T-helper 2 cell (primary cell): ENCODE data around the gene OSGIN1.
A peak's percentile ranks its signal among the peaks of the same experiment; 100 is the strongest.

Source experiments
- DNase-seq, 5 experiments: peaks; one replicate each; pipeline versions ENCODE4 v3.0.0 to v3.0.0-alpha.2; 2012 to 2022

The OSGIN1 gene

DNA sequence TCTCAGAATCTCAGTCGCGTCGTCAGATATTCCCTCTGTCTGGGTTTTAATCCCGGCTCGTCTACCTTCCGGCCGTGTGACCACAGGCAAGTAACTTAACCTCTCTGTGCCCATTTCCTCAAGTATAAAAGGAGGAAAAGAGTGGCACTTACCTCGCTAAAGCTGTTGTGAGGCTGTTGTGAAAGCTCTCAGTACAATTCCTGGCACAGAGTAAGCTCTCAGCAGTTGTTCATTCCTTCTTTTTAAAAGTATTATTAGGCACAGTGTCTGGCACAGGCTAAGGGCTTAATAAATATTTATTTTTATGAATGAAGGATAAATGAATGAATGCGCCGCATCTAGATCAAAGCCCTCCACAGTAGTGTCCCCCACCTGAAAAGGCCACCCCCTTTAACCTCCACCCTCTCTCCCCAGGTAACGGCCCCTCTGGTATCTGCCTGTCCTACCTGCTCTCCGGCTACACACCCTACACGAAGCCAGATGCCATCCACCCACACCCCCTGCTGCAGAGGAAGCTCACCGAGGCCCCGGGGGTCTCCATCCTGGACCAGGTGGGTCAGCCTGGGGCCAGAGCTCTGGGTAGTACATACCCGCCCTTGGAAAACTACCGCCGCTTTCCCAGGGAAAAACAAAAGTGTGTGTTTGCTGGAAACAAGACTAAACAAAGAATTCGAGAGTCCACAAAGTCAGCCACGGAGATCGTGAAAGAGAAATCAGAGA, 6.0 kb downstream of the OSGIN1 start:
- DNase-seq, result no peak

DNA sequence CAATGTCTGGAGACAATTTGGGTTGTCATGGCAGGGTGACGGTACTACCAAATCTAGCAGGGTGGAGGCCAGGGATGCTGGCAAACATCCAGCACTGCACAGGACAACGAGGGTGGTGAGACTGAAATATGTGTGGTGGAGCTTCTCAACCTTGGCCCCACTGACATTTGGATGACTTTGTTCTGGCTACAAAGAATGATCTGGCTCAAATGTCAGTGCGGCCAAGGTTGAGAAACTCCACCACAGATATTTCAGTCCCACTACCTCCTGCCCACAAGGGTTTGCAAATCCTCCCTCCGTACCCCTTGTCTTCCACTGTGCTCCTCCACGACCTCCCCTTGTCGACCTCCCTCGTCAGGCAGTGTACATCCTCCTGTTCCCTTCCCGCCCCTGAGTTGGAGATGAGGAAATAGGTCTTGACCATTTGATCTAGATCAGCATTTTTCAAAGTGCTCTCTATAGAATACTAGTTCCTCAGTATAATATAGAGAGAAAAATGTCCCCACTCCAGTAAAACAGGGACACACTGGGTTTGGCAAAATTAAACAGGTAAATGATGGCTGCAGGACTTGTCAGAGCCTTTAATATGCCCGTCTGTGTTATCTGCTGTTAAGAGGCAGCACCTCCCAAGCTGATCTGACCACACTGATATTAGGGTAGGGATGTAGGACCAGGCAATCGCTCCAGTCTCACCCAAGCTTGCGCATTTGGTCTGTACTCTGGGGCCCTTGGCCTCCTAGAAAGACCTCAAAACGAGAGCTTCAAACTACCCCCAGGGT, 6.8 kb downstream of the OSGIN1 start:
- no peak for DNase-seq

DNA sequence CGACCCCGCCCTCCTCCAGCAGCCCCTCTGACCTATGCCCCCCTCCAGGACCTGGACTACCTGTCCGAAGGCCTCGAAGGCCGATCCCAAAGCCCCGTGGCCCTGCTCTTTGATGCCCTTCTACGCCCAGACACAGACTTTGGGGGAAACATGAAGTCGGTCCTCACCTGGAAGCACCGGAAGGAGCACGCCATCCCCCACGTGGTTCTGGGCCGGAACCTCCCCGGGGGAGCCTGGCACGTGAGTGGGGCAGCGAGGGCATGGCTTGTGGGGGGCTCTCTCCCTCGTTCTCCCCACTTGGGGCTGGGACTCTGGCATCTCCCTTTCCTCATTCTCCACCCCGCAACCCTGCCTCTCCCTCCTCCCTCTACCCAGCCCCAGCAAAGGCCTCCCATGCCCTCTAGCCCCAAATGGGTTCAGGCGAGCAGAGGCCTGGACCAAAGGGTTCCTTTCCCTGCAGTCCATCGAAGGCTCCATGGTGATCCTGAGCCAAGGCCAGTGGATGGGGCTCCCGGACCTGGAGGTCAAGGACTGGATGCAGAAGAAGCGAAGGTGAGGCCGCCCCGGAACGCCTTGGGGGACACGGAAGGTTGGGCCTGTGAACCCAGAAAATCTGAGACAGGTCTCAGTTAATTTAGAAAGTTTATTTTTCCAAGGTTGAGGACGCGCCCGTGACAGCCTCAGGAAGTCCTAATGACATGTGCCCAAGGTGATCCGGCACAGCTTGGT, 7.6 kb downstream of the OSGIN1 start:
- DNase-seq, result no peak

DNA sequence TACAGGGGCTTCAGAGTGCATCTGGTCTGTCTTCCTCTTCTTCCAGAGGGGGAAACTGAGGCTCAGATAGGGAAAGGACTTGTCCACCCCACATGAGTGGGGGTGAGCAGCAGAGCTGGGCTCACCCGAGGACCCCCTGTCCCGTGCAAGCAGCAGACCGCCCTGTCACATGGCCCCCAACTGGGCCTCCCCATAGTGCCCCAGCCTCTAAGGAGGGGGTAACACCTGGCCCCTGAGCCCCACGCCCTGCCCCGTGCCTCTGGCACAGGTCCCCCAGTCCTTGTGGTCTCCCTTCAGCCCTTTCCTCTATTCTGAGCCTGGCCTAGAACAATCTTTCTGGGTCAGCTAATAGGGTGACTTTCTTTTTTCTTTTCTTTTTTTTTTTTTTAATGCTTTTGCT, 8.6 kb downstream of the OSGIN1 start:
- DNase-seq, result no peak

DNA sequence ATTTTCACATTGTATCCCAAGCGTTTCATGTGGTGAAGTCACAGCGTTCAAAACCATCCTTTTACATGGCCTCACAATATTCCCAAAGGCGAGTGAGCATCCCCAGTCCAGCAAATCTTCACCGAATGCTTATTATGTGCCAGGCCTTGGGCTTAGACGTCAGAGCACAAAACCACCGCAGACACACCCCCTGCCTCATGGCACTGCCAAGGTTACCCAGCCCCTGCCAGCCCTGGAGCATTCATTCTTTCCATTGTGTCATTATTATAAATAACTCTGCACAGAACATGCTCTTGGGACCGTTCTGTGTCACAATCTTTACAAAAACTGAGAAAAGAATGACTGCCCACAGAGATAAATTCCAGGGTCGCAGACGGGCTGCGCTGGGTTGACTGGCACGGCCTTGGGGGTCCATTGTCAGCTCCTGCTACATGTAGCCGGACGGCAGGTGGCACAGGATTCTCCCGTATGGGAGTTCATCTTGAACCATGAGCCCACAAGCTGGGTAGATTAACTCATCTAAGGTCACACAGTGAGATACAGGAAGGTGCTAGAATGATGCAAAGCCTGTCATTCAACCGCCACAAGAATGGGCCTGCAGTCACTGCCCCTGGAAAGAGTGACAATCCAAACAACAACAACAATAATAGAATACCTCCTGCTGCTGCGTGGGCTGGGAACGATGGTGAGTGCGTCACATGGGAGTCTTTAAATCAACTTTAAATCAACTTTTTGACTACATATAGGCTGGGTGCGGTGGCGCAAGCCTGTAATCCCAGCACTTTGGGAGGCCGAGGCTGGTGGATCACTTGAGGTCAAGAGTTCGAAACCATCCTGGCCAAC, 10.5 kb downstream of the OSGIN1 start:
- no peak for DNase-seq

DNA sequence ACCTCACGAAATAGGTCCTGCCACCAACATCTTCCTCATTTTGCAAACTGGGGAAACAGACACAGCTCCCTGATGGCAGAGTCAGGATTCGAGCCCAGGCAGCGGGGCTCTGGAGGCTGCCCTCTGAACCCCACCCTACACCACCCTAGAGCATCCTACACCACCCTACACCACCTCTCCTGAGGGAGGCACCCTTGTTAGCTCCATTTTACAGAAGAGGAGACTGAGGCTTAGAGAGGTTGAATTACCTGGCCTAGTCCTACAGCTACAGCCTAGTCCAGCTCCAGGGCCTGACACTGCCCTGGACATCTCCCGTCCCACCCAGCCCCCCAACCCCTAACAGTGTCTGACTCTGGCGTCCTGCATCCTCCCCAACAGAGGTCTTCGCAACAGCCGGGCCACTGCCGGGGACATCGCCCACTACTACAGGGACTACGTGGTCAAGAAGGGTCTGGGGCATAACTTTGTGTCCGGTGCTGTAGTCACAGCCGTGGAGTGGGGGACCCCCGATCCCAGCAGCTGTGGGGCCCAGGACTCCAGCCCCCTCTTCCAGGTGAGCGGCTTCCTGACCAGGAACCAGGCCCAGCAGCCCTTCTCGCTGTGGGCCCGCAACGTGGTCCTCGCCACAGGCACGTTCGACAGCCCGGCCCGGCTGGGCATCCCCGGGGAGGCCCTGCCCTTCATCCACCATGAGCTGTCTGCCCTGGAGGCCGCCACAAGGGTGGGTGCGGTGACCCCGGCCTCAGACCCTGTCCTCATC, 11.8 kb downstream of the OSGIN1 start:
- DNase-seq, result no peak

DNA sequence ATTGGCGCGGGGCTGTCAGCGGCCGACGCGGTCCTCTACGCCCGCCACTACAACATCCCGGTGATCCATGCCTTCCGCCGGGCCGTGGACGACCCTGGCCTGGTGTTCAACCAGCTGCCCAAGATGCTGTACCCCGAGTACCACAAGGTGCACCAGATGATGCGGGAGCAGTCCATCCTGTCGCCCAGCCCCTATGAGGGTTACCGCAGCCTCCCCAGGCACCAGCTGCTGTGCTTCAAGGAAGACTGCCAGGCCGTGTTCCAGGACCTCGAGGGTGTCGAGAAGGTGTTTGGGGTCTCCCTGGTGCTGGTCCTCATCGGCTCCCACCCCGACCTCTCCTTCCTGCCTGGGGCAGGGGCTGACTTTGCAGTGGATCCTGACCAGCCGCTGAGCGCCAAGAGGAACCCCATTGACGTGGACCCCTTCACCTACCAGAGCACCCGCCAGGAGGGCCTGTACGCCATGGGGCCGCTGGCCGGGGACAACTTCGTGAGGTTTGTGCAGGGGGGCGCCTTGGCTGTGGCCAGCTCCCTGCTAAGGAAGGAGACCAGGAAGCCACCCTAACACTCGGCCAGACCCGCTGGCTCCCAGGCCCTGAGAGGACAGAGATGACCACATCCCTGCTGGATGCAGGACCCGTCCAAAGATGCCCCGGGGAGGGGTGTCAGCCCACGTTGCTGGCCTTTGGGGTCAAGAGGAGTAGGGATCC, 12.6 kb downstream of the OSGIN1 start:
- DNase-seq, result no peak

DNA sequence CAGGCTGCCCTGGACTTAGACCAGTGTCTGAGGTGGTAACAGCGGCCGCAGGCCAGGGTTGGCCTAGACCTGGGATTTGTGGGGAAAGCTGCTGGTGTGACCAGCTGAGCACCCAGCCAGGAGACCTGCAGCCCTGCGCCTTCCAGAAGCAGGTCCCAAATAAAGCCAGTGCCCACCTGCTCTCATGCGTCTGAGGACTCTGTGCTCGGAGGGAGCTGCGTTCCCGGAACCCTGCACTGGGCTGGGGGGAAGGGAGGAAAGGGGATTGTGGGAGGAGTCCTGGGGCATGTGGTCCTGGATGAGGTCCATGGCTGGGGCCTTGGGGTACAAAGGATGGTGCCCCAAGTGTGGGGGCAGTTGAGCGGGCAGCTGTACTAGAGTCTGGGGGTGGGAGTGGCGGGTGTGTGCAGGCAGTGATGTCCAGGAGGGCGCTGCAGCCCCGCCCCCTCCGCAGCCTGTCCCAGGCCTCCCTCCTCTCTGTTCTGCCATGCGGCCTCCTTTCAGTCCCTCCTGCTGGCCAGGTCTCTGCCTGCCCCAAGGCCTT, 13.2 kb downstream of the OSGIN1 start:
- no peak for DNase-seq

DNA sequence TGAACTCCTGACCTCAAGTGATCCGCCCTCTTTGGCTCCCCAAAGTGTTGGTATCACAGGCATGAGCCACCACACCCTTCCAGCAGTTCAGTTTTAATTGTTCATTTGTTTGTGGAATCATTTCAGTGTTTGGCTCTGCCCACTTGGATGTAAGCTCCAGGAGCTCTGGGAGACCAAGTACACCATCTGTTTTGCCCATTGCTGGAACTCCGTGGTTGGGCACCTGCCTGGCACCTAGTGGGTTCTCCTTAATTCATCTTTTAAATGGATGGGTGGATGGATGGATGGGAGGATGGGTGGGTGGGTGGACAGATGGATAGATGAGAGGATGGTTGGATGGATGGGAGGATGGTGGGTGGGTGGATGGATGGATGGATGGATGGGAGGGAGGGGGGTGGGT, 14.1 kb downstream of the OSGIN1 start:
- no peak for DNase-seq

DNA sequence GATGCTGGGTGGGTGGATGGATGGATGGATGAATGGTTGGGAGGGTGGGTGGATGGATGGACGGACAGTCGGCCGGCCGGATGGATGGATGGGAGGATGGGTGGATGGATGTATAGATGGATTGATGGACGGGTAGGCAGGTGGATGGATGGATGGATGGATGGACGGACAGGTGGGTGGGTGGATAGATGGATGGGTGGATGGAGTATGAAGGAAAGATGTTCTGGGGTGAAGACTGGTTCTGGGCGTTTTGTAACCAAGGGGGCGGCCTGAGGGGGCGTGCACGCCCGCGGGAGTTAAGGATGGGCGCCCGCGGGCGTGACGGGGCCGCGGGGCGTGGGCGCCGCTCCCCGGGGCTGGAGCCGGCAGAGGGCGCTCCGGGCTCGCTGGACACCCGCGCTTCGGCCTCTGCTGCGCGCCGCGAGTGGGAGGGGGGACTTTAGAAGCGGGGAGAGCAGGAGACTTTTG, 14.8 kb downstream of the OSGIN1 start, which contains the start of gene NECAB2:
Gene NECAB2 (plus strand): TSS at position 407 of the 468 bp plus-strand sequence. CDS start 405 bp downstream, outside the sequence.
- peak in 1 of 5 experiments; percentile 12 for DNase-seq

DNA sequence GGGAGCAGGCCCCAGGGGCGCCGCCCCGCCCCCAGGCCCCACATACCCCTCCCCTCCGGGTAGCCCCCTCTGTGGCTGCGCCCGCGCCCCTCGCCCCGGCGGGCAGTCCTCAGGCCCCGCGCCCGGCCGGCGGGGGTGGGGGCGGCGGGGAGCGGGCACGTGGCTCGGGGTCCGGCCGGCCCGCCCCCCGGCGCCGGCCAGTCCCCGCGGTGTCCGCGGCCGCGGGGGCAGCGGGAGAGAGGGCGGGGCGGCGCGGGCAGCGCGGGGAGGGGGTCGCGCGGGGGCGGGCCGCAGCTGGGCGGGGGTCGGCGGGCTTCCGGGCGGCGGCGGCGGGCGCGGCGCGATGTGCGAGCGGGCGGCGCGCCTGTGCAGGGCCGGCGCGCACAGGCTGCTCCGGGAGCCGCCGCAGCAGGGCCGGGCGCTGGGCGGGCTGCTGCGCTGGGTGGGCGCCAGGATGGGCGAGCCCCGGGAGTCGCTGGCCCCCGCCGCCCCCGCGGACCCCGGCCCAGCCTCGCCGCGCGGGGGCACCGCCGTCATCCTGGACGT, 15.3 kb downstream of the OSGIN1 start:
- DNase-seq, result no peak

DNA sequence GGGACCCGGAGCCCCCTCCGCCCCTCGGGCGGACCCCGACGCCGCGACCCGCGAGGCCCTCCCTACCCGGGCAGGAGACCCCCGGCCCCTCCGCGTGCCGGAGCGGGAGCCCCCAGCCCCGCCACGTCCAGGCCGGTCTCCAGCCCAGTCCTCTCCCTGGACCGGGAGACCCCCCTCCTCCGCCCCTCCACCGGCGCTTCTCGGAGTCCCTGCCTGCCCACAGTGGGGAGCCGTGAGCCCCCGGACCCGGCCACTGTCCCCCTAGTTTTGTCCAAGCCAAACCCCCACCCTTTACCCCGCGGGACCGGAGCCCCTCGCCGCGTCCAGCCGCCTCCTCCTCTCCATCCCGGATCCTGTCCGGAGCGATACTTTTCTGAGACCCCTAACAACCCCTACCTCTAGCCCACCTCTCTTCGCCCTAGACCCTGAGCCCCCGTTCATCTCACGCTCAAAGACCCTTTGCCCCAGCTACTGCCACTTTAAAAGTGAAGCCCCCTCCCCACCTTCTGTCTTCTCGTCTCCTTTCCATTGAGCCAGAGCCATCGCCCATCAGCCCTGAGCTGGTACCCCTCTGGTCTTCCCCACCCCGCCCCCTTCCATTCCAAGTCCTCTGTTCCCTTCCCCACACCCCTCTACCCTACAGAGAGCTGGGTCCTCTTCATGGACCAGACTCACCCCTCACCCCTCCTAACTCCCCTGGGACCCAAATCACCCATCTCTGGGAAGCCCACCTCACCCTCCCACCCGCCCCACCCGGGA, 16.0 kb downstream of the OSGIN1 start:
- DNase-seq, result no peak

DNA sequence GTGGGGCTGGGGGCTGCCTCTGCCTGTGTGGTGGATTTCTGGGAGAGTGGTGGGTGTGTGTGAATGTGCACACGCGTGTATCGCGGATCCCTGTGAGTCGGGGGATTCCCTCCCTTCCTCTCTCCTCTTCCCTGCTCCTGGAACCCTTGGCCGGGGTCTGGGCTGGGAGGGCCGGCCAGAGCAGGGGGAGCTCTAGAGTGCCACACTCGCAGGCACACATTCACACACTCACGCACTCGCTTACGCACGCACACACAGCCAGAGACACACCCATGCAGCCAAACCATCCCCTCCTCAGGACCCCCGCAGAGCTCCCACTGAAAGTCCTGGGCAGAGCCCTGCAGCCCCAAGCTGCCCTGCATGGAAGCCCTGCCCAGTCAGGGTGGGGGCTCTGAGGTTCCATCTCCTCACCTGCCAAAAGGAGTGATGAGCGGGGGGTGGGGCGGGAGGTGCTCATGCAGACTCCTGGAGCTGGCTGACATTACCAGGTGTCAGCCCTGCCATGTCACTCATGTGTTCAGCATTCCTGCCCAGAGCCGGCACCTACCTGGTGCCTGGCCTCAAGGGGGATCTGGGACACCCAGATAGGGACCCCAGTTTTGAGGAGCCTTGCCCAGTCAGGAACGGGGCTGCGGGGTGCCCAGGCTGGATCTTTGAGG, 16.9 kb downstream of the OSGIN1 start:
- DNase-seq, result no peak

DNA sequence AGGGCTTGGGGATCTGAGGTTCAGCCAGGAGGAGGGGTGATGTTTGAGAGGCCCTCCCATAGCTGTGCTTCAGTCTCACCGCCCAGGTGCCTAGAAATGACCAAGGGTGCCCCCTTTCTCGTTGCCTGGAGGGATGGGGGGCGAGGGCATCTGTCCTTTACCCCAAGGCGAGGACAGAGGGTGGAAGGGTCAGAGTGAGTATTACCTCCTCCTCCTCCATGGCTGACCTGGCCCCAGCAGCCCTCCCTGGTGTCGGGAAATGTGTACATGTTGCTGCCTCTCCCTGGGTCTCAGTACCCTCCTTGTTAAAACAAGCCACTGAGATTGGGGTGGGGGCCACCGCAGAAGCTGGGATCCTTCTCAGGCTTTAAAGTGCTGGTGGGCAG, 17.4 kb downstream of the OSGIN1 start:
- DNase-seq, result no peak

DNA sequence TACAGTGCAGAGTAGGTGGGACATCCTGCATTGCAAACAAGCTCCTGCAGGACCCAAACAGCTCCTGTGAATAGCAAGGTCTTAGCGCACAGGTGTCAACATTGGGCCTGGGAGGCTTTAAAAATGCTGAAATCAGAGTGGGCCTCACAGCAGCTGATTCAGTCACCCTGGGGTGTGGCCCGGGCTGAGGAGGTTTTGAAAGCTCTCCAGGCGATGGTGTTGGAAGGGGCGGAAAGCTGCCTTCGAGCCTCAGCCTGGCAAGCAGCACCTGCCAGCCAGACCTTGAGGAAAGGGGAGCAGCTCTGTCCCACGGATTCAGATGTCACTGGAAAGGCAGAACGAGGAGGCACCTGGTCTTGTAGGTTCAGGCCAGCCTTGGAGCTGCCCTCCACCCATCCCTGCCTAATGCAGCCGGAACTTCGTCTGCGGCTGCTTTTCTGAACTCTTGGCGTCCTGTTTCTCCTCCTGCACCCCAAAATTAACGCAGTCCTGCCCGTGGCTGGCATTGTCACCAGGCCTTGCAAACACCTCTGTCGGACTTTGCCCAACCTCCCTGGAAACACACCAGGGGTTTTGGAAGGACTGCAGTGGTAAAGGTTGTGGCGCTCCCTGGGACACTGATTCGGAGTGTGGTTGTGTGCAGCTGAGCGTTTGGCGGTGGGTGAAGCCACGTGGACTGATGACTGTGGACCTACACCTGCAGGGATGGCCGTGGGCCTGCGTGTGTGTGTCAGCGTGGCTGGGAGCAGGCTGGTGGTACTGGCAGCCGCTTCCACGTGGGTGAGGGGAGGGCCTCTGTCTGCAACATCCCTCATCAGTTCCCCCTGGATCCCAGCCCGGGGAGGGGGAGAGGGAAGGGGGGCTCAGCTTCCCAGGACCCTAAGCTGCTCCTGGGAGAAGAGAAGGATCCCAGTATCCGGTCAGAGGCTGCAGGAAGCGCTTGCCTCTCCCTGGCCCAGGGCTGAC, 18.4 kb downstream of the OSGIN1 start:
- DNase-seq, result no peak

DNA sequence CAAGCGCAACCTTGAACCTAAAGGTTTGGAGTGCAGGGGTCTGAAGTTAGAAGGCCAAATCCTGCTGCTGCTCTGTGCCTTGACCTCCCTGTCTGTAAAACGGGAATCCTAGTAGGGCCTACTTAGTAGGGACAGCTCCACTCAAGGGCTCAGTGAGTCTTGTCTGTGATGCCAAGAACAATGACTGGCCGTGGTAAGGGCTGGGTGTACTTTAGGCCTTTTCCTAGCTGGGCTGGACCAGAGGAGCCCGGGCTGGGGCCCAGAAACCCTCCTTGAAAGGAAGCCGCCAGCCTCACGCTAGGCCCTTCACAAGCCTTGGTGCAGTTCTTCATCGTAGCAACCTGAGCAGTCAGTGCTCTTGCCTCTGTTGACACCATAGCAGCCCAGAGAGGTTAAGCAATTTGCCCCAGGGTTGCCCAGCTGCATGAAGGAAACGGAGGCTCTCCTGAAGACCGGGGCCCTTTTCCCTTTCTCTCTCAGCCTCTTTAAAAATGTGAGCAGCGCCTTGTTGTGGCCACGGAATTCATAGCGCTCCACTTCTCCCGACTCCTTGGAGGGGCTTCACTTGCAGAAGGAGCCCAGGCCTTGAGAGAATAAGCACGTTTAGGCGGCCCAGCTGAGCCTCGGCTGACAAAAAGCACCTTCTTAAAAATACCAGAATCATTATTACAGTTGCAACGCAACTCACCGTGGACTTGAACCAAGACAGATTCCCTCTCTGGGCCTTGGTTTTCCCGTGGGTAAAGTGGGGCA, 19.4 kb downstream of the OSGIN1 start:
- no peak for DNase-seq

DNA sequence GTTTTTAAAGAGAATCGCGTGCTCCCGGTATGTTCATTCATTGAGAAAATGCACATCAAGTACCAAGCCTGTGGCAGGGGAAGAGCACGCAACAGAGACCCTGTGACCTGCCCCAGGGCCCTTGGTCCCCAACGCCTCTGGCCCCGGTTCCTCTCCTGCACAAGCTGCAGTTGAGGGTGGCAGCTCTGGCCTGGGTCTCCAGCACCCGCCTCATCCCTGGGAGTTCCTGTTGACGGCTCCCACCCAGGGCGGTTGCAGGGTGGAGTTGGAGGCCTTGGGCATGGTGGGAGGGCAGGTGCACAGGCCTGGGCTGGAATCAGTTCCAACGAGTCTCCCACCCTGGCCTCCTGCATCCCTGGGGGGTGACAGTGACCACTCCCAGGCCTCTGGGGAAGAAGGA, 20.0 kb downstream of the OSGIN1 start:
- no peak for DNase-seq
